ENCODE results near the gene FOXA3.

GRCh38 chr19:45884682-45885555 lies 20.8 kb downstream of the FOXA3 start:
- no peak for TF ChIP-seq EZH2 (IDR thresholded peaks at IDR 0.05; ENCODE audit: borderline replicate concordance, low read depth, low read length, severe bottlenecking)
- TF ChIP-seq, protein P1, sequence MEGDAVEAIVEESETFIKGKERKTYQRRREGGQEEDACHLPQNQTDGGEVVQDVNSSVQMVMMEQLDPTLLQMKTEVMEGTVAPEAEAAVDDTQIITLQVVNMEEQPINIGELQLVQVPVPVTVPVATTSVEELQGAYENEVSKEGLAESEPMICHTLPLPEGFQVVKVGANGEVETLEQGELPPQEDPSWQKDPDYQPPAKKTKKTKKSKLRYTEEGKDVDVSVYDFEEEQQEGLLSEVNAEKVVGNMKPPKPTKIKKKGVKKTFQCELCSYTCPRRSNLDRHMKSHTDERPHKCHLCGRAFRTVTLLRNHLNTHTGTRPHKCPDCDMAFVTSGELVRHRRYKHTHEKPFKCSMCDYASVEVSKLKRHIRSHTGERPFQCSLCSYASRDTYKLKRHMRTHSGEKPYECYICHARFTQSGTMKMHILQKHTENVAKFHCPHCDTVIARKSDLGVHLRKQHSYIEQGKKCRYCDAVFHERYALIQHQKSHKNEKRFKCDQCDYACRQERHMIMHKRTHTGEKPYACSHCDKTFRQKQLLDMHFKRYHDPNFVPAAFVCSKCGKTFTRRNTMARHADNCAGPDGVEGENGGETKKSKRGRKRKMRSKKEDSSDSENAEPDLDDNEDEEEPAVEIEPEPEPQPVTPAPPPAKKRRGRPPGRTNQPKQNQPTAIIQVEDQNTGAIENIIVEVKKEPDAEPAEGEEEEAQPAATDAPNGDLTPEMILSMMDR (IDR thresholded peaks at IDR 0.05; ENCODE audit: borderline replicate concordance, extremely low read depth, low read length, poor library complexity, severe bottlenecking) = no peak
